ENCODE measurements around the gene OSBPL2.

DNA sequence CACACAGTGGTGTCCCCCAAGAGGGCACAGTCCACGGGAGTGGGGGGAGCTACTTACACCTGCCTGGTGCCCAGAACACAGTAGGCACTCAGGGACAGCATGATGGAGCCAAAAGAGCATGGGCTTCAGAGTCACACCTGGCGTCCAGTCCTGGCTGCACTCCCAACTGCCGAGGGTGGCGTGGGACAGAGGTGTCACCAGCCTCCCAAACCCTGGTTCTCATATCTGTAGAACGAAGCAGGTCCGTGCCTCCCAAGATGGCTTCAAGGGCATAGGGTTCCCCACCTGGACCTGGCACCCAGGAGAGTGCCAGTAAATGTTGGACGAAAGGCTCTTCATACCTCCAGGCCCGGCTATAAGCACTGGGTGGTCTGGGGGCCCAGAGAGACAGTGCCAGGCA is 27.1 kb upstream of the OSBPL2 start:
- no peak for TF ChIP-seq CTCF (IDR thresholded peaks at IDR 0.05 in 8 of 11, conservative IDR thresholded peaks at IDR 0.05 in 3 of 11)
- TF ChIP-seq POLR2A (IDR thresholded peaks at IDR 0.05) = no peak
- no peak for TF ChIP-seq POLR2AphosphoS5 (IDR thresholded peaks at IDR 0.05)

Data from spleen (tissue), 7 donors.